H9 (cell line): ENCODE results near the gene GBP1. TPM values are rescaled to one million over a fixed set of nuclear protein-coding genes. Genes with fewer than 3 reads are reported as not detected.

Experiments
- DNase-seq: peaks from one replicate; pipeline ENCODE4 v3.0.0-alpha.2; 2017
- H2AFZ ChIP-seq: one replicate; pipeline ENCODE4 v1.6.1; 2013; ENCODE audit warnings: mild to moderate bottlenecking, low read length, control low read depth, moderate library complexity
- H2AK5ac ChIP-seq: 2 replicates; pipeline ENCODE4 v1.6.1; 2013; ENCODE audit warnings: low read length, control low read depth, mixed read lengths; ENCODE audit not compliant: insufficient read length
- H2BK120ac ChIP-seq: one replicate; pipeline ENCODE4 v1.6.1; 2013; ENCODE audit warnings: low read depth, mild to moderate bottlenecking, low read length, control low read depth, inconsistent platforms; ENCODE audit not compliant: poor library complexity, severe bottlenecking
- H2BK12ac ChIP-seq: 2 replicates; pipeline ENCODE4 v1.6.1; 2013; ENCODE audit warnings: low read length, control low read depth, mixed read lengths, low read depth; ENCODE audit not compliant: insufficient read length
- H2BK15ac ChIP-seq: 2 replicates; pipeline ENCODE4 v1.6.1; 2013; ENCODE audit warnings: low read depth, low read length, control low read depth
- H2BK20ac ChIP-seq: one replicate; pipeline ENCODE4 v1.6.1; 2013; ENCODE audit warnings: low read depth, mild to moderate bottlenecking, low read length, control low read depth, inconsistent platforms; ENCODE audit not compliant: poor library complexity, severe bottlenecking
- H2BK5ac ChIP-seq: 2 replicates; pipeline ENCODE4 v1.6.1; 2013; ENCODE audit warnings: low read length, control low read depth, mixed read lengths; ENCODE audit not compliant: insufficient read length
- H3K14ac ChIP-seq: 2 replicates; pipeline ENCODE4 v1.6.1; 2013; ENCODE audit warnings: low read length, control low read depth; ENCODE audit not compliant: insufficient read depth
- H3K18ac ChIP-seq: 2 replicates; pipeline ENCODE4 v1.6.1; 2013; ENCODE audit warnings: low read depth, mild to moderate bottlenecking, mixed read lengths, low read length, control low read depth; ENCODE audit not compliant: insufficient read length
- H3K23ac ChIP-seq: 2 replicates; pipeline ENCODE4 v1.6.1; 2013; ENCODE audit warnings: low read length, control low read depth, mixed read lengths, low read depth; ENCODE audit not compliant: insufficient read length
- H3K23me2 ChIP-seq: 2 replicates; pipeline ENCODE4 v1.6.1; 2013; ENCODE audit warnings: low read depth, mild to moderate bottlenecking, mixed read lengths, low read length, control low read depth; ENCODE audit not compliant: insufficient read length, poor library complexity, severe bottlenecking
- H3K27ac ChIP-seq: 2 replicates; pipeline ENCODE4 v1.5.1; 2013; ENCODE audit warnings: low read length, control low read depth, mixed read lengths, low read depth; ENCODE audit not compliant: insufficient read length
- H3K27me3 ChIP-seq: 2 replicates; pipeline ENCODE4 v1.6.1; 2013; ENCODE audit warnings: low read length, control low read depth, inconsistent platforms; ENCODE audit not compliant: insufficient read depth
- H3K4ac ChIP-seq: 2 replicates; pipeline ENCODE4 v1.6.1; 2013; ENCODE audit warnings: low read depth, mild to moderate bottlenecking, control low read depth, inconsistent platforms, low read length, moderate library complexity
- H3K4me1 ChIP-seq: 2 replicates; pipeline ENCODE4 v1.6.1; 2013; ENCODE audit warnings: low read length, control low read depth, inconsistent platforms; ENCODE audit not compliant: insufficient read depth
- H3K4me2 ChIP-seq: 2 replicates; pipeline ENCODE4 v1.6.1; 2013; ENCODE audit warnings: low read length, control low read depth, mixed read lengths; ENCODE audit not compliant: insufficient read length, insufficient read depth
- H3K56ac ChIP-seq: 2 replicates; pipeline ENCODE4 v1.6.1; 2013; ENCODE audit warnings: low read depth, mild to moderate bottlenecking, mixed read lengths, low read length, control low read depth; ENCODE audit not compliant: insufficient read length
- H3K79me1 ChIP-seq: 2 replicates; pipeline ENCODE4 v1.6.1; 2013; ENCODE audit warnings: low read depth, mild to moderate bottlenecking, moderate library complexity, low read length, control low read depth, inconsistent platforms; ENCODE audit not compliant: insufficient read depth, poor library complexity, severe bottlenecking
- H3K79me2 ChIP-seq: 2 replicates; pipeline ENCODE4 v1.6.1; 2013; ENCODE audit warnings: low read length, control low read depth, inconsistent platforms; ENCODE audit not compliant: insufficient read depth
- H3K9ac ChIP-seq: 2 replicates; pipeline ENCODE4 v1.6.1; 2013; ENCODE audit warnings: low read length, control low read depth, mixed read lengths; ENCODE audit not compliant: insufficient read length; ENCODE audit errors: extremely low read depth
- H3K9me3 ChIP-seq: one replicate; pipeline ENCODE4 v1.6.1; 2013; ENCODE audit warnings: low read depth, low read length, inconsistent platforms; ENCODE audit not compliant: control insufficient read depth
- H3T11ph ChIP-seq: one replicate; pipeline ENCODE4 v1.6.1; 2013; ENCODE audit warnings: mild to moderate bottlenecking, low read length, control low read depth, inconsistent platforms
- H4K20me1 ChIP-seq: one replicate; pipeline ENCODE4 v1.6.1; 2013; ENCODE audit not compliant: control insufficient read depth, insufficient read length, insufficient read depth
- H4K5ac ChIP-seq: 2 replicates; pipeline ENCODE4 v1.6.1; 2013; ENCODE audit warnings: low read depth, mild to moderate bottlenecking, mixed read lengths, low read length, control low read depth; ENCODE audit not compliant: insufficient read length
- H4K8ac ChIP-seq: replicated peaks from 2 replicates; pipeline ENCODE4 v1.6.1; 2013; ENCODE audit warnings: low read length, control low read depth, mixed read lengths, low read depth; ENCODE audit not compliant: insufficient read length
- H4K91ac ChIP-seq: 2 replicates; pipeline ENCODE4 v1.6.1; 2013; ENCODE audit warnings: low read depth, mild to moderate bottlenecking, moderate library complexity, mixed read lengths, low read length, control low read depth; ENCODE audit not compliant: insufficient read length
- H3K27ac Mint-ChIP-seq, 3 experiments: 2 replicates in 2 of 3; 3 replicates in 1 of 3; pipeline ENCODE4 v1.8.0; 2020 to 2021; ENCODE audit warnings: mixed read lengths in 3 of 3, mild to moderate bottlenecking in 1 of 3, moderate library complexity in 1 of 3
- H3K27me3 Mint-ChIP-seq: 2 replicates; pipeline ENCODE4 v1.8.0; 2021; ENCODE audit warnings: low read depth, mild to moderate bottlenecking, moderate library complexity, mixed read lengths
- H3K36me3 Mint-ChIP-seq, 3 experiments: 2 replicates in 2 of 3; 3 replicates in 1 of 3; pipeline ENCODE4 v1.8.0; 2020 to 2021; ENCODE audit warnings: low read depth in 3 of 3, mixed read lengths in 3 of 3; ENCODE audit not compliant: insufficient read depth in 1 of 3
- H3K4me1 Mint-ChIP-seq, 2 experiments: 2 replicates each; pipeline ENCODE4 v1.8.0; 2020; ENCODE audit warnings: mixed read lengths in 2 of 2
- H3K4me3 Mint-ChIP-seq, 2 experiments: 2 replicates in 1 of 2; 3 replicates in 1 of 2; pipeline ENCODE4 v1.8.0; 2020 to 2021; ENCODE audit warnings: mild to moderate bottlenecking in 2 of 2, mixed read lengths in 2 of 2, moderate library complexity in 1 of 2
- H3K9me3 Mint-ChIP-seq, 2 experiments: 2 replicates in 1 of 2; 3 replicates in 1 of 2; pipeline ENCODE4 v1.8.0; 2020; ENCODE audit warnings: mild to moderate bottlenecking in 2 of 2, mixed read lengths in 2 of 2, moderate library complexity in 1 of 2
- WGBS: extraction: QIAGEN DNeasy Blood & Tissue Kit; methylation state at CpG from one replicate; pipeline ENCODE4 v1.1.7; 2013; ENCODE audit warnings: missing lambda C conversion rate, low lambda C conversion rate, mixed read lengths; ENCODE audit not compliant: insufficient read length; ENCODE audit errors: extremely low coverage; 5-methylcytosine and 5-hydroxymethylcytosine counted together
- total RNA-seq: library from RNA; stranded (reverse); gene quantifications from 2 replicates; pipeline ENCODE4 v1.2.1, GENCODE V29; 2021
- TF ChIP-seq, protein P1 (sequence below): fragments of 200-600 bp; sonication (generic); conservative IDR thresholded peaks from 3 replicates; pipeline ENCODE4 v1.8.0; 2021; ENCODE audit warnings: antibody characterized with exemption, mild to moderate bottlenecking

GBP1 gene
- total RNA-seq, 1 experiment from 2014 or later, result not detected

DNA sequence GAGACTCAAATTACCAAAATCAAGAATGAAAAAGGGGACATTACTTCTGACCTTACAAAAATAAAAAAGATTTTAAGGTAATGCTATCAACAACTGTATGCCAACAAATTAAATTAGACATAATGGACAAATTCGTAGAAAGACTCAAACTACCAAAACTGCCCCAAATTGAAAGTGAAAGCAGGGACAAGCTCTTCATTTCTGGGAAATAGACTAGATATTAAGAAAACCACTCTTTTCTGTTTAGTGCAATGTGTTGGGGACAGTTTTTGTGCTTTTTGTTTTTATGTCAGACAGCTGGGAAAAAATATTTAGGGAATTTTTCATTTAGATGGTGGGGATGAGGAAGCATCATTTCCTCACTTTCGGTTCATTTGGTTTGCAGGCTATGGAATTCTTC is 4.9 kb upstream of the GBP1 start:
- H3K14ac ChIP-seq, result no peak overlapping the region
- H3K56ac ChIP-seq, result no peak overlapping the region
- H3K27me3 ChIP-seq, result no peaks in the 10 kb centered on the region
- no peak overlapping the region for H4K5ac ChIP-seq
- H2BK20ac ChIP-seq, result no peak overlapping the region
- no peak overlapping the region for H2BK120ac ChIP-seq
- no peak overlapping the region for H4K91ac ChIP-seq
- no peak overlapping the region for H2BK15ac ChIP-seq
- no peaks in the 10 kb centered on the region for H3K23me2 ChIP-seq
- H2AK5ac ChIP-seq, result no peak overlapping the region
- H2BK5ac ChIP-seq, result no peak overlapping the region
- no peak overlapping the region for H3K4me2 ChIP-seq
- no peak overlapping the region for H3K4ac ChIP-seq
- Mint-ChIP-seq H3K36me3 (no peaks in the 10 kb centered on the region; a peak in 1 of 7 replicates), H3K27me3 (no peaks in the 10 kb centered on the region), H3K27ac (no peak overlapping the region), H3K4me3 (no peak overlapping the region), H3K4me1 (no peaks in the 10 kb centered on the region; a peak in 1 of 4 replicates), H3K9me3 (peaks cover 3 to 11% of the 10 kb centered on the region in 2 experiments; a peak in 4 of 5 replicates)
- H3K23ac ChIP-seq, result no peak overlapping the region
- no peak for DNase-seq
- H3T11ph ChIP-seq, result no peak overlapping the region
- no peak overlapping the region for H4K8ac ChIP-seq
- no peaks in the 10 kb centered on the region for H4K20me1 ChIP-seq
- H2BK12ac ChIP-seq, result no peak overlapping the region
- TF ChIP-seq, protein P1, sequence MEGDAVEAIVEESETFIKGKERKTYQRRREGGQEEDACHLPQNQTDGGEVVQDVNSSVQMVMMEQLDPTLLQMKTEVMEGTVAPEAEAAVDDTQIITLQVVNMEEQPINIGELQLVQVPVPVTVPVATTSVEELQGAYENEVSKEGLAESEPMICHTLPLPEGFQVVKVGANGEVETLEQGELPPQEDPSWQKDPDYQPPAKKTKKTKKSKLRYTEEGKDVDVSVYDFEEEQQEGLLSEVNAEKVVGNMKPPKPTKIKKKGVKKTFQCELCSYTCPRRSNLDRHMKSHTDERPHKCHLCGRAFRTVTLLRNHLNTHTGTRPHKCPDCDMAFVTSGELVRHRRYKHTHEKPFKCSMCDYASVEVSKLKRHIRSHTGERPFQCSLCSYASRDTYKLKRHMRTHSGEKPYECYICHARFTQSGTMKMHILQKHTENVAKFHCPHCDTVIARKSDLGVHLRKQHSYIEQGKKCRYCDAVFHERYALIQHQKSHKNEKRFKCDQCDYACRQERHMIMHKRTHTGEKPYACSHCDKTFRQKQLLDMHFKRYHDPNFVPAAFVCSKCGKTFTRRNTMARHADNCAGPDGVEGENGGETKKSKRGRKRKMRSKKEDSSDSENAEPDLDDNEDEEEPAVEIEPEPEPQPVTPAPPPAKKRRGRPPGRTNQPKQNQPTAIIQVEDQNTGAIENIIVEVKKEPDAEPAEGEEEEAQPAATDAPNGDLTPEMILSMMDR, result no peak
- H3K79me2 ChIP-seq, result no peaks in the 10 kb centered on the region
- no peaks in the 10 kb centered on the region for H3K4me1 ChIP-seq
- no peaks in the 10 kb centered on the region for H3K79me1 ChIP-seq
- WGBS, result no CpG with 5 or more reads among the region's 2 CpGs
- H2AFZ ChIP-seq, result no peak overlapping the region
- H3K9me3 ChIP-seq, result no peaks in the 10 kb centered on the region
- H3K18ac ChIP-seq, result no peak overlapping the region
- H3K27ac ChIP-seq, result no peak overlapping the region
- H3K9ac ChIP-seq, result no peak overlapping the region
